ENCODE results near the gene AMN.
"Not testable (repeated sequence)": the region's sequence is repeated elsewhere in the genome, so short reads cannot be mapped to it uniquely, and the experiment has no call there.

AMN gene

DNA sequence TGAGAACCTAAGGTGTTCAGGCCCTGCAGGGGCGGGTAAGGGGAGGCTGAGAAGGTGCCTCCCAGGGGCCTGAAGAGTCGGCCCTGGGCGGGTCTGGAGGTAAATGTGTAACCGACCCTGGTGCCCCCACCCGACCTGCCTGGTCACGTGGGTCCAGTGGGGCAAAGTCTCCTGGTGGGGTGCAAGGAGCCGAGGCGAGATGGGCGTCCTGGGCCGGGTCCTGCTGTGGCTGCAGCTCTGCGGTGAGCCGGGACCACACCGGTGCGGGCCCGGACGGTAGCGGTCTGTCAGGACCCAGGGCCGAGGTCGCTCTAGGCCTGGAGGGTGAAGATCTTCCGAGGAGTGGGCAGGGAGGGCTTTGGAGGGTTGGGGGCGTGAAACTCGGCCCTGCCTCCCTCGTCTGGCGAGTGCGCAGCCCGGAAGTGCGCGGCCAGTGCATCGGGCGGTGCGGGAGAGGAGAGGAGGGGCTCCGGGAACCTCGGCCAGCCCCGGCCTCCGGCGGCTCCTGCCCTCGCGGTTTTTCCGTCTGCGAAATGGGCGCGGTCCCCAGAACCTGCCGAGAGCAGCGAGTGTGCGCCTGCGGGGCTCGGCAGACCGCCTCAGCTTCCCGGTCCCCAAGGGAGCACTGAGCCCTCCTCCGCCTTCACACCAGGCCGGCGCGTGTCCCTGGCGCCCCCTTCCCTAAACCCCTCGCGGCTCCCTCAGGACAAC lies at the start of gene AMN:
Gene AMN, plus strand, starts transcription at position 174 of the 711 bp plus-strand sequence. Its CDS starts 26 bp downstream, at position 200.
- H3K27me3 ChIP-seq (ENCODE audit: low read depth) = no peaks in the 10 kb centered on the region

DNA sequence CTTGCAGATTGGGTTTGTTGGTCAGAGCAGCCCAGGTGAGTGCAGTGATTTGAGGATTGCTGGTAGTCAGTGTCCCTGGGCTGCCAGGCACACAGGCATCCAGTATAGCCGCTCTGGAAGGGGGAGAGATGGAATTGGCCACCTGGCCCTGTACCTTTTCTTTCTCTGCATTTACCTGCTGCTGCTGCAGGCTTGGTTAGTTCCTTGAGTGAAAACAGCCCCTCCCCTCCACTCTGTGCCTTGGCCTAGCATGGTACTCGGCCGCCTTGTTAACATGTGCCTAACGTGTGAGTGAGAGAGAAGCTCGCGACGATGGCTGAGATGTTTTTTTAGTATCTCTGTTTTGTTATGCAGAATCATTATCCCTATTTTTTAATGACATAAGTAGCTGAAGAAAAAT lies 49.3 kb upstream of the AMN start:
- in situ Hi-C loops (cut with MboI; ENCODE audit: low sequenced_read_pairs) = no loop called here

More for the DNA sequence above, at the start of gene AMN:
- in situ Hi-C loops (cut with MboI; ENCODE audit: low sequenced_read_pairs) = no loop called here
- no peaks in the 10 kb centered on the region for H3K9me3 ChIP-seq
- no peak within 1 kb of the TSS for H3K4me3 ChIP-seq
- DNase-seq (ENCODE audit: low spot score in 2 of 2) = no peak
- no peaks in the 10 kb centered on the region for H3K4me1 ChIP-seq
- no peaks in the 10 kb centered on the region for H3K36me3 ChIP-seq (replicated peaks)

DNA sequence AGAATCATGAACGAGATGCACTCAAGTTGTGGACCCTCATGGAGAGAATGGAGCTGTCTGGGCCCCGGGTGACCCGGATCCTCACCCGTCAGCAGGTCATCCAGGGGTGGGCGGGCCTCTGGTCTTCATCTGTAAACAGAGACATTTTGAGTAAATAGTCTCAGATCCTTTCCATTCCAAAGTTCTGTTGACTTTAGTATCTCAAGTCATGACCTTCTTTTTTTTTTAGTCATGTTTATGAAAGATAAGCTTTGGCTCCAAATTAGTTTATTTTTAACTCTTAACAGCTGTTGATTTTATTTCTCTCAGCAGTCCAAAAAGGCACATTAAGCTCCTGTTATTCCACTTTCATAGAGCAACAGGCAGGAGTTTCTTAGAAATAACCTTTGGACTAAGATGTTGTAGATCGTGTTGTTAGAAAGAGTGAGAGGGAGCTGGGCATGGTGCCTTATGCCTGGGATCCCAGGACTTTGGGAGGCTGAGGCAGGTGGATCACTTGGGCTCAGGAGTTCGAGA lies 48.9 kb upstream of the AMN start:
- no peak for DNase-seq (ENCODE audit: low spot score in 2 of 2)

More for the DNA sequence above, 49.3 kb upstream of the AMN start:
- no peaks in the 10 kb centered on the region for H3K27me3 ChIP-seq (ENCODE audit: low read depth)
- no peaks in the 10 kb centered on the region for H3K9me3 ChIP-seq
- DNase-seq (ENCODE audit: low spot score in 2 of 2) = no peak
- no peak overlapping the region for H3K4me3 ChIP-seq
- peaks cover 32% of the 10 kb centered on the region for H3K36me3 ChIP-seq (replicated peaks)
- no peaks in the 10 kb centered on the region for H3K4me1 ChIP-seq

DNA sequence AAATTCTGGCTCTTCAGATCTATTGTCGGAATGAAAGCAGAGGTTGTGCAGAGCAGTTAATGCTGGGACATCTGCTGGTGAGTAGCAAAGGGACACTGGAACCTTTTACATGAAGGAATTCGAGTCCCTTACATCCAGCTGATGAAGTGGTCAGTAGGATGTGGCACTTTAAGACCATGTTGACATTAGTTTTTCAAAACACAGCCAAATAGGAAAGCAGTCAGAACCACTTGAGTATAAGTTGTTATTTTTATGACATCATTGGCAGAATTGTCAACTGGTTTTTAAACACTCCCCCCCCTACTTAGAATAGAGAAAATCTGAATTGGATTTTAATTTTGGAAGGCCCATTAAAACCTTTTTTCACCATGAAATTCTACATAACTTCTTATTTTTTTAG lies 46.8 kb upstream of the AMN start:
- no peak for DNase-seq (ENCODE audit: low spot score in 2 of 2)

More for the DNA sequence above, 48.9 kb upstream of the AMN start:
- in situ Hi-C loops (cut with MboI; ENCODE audit: low sequenced_read_pairs) = no loop called here
- peaks cover 32% of the 10 kb centered on the region for H3K36me3 ChIP-seq (replicated peaks)
- no peaks in the 10 kb centered on the region for H3K4me1 ChIP-seq
- H3K9me3 ChIP-seq = no peaks in the 10 kb centered on the region
- no peak overlapping the region for H3K4me3 ChIP-seq
- H3K27me3 ChIP-seq (ENCODE audit: low read depth) = no peaks in the 10 kb centered on the region

DNA sequence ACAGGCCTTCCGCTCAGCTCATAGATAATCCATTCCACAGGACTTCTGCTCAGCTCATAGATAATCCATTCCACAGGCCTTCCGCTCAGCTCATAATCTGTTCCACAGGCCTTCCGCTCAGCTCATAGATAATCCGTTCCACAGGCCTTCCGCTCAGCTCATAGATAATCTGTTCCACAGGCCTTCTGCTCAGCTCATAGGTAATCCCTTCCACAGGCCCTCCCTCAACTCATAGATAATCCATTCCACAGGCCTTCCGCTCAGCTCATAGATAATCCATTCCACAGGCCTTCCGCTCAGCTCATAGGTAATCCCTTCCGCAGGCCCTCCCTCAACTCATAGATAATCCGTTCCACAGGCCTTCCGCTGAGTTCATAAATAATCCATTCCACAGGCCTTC lies 45.0 kb upstream of the AMN start:
- H3K27me3 ChIP-seq (ENCODE audit: low read depth); in situ Hi-C loops (cut with MboI; ENCODE audit: low sequenced_read_pairs); H3K4me3 ChIP-seq; H3K9me3 ChIP-seq; H3K4me1 ChIP-seq; DNase-seq (ENCODE audit: low spot score in 2 of 2): not testable (repeated sequence)
- H3K36me3 ChIP-seq (replicated peaks) = peaks cover 30% of the 10 kb centered on the region

More for the DNA sequence above, 46.8 kb upstream of the AMN start:
- H3K36me3 ChIP-seq (replicated peaks) = peaks cover 41% of the 10 kb centered on the region
- H3K9me3 ChIP-seq = no peaks in the 10 kb centered on the region
- H3K4me3 ChIP-seq = no peak overlapping the region
- no peaks in the 10 kb centered on the region for H3K4me1 ChIP-seq
- in situ Hi-C loops (cut with MboI; ENCODE audit: low sequenced_read_pairs) = no loop called here
- no peaks in the 10 kb centered on the region for H3K27me3 ChIP-seq (ENCODE audit: low read depth)

DNA sequence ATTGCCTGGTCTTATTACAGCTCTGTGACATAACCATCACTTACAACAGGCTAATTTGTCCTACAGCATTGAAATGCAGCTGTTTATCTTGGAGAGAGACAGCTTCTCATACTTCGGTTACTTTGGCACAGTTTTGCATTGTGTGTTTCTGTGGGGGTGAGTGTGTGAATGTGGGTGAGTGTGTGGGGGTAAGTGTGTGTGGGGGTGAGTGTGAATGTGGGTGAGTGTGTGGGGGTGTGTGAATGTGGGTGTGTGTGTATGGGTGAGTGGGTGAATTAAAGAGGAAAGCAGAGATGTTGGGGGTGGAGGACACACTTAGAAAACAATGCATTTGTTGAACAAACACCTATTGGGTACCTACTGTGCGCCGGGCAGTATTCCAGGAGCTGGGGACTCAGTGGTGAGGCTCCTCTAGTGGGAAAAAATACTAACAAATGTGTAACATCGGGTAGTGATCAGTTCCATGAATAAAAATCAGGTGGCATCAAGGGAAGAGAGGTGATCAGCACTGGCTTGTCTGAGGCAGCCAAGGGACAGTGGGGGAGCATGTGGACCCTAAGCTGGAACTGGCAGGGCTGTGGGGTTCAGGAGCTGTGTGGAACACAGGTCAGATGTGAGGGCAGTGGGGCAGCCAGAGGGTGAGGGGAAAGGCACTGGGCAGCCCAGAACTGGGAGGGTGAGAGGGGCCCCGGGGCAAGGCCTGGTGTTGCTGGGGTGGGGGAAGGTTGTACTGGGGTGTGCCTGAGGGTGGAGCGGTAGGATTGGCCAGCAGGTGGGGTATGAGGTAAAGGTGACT lies 44.1 kb upstream of the AMN start:
- in situ Hi-C loops (cut with MboI; ENCODE audit: low sequenced_read_pairs) = no loop called here
- H3K27me3 ChIP-seq (ENCODE audit: low read depth) = no peaks in the 10 kb centered on the region
- no peak for DNase-seq (ENCODE audit: low spot score in 2 of 2)

DNA sequence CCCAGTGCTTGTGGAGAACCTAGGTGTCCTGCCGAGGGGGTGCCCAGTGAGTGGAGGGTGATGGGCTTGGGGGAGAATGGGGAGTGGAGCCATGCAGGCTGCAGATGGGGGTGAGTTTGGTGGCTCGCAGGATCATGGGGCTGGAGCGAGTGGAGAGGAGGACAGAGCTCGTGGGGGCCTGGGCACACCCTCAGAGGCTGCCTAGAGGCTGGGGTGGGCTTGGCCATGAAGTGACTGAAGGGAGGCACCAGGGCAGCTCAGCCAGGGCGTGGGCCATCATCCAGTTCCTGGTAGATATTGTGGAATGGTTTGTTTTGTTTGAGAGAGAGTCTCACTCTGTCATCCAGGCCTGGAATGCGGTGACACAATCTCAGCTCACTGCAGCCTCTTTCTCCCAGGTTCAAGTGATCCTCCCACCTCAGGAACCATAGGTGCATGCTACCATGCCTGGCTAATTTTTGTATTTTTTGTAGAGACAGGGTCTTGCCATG lies 43.4 kb upstream of the AMN start:
- no peaks in the 10 kb centered on the region for H3K27me3 ChIP-seq (ENCODE audit: low read depth)
- H3K4me3 ChIP-seq = no peak overlapping the region
- in situ Hi-C loops (cut with MboI; ENCODE audit: low sequenced_read_pairs) = no loop called here
- DNase-seq (ENCODE audit: low spot score in 2 of 2) = no peak
- no peaks in the 10 kb centered on the region for H3K9me3 ChIP-seq
- peaks cover 19% of the 10 kb centered on the region for H3K36me3 ChIP-seq (replicated peaks)
- H3K4me1 ChIP-seq = no peaks in the 10 kb centered on the region

More for the DNA sequence above, 44.1 kb upstream of the AMN start:
- peaks cover 23% of the 10 kb centered on the region for H3K36me3 ChIP-seq (replicated peaks)
- no peak overlapping the region for H3K4me3 ChIP-seq
- H3K4me1 ChIP-seq = no peaks in the 10 kb centered on the region
- no peaks in the 10 kb centered on the region for H3K9me3 ChIP-seq

DNA sequence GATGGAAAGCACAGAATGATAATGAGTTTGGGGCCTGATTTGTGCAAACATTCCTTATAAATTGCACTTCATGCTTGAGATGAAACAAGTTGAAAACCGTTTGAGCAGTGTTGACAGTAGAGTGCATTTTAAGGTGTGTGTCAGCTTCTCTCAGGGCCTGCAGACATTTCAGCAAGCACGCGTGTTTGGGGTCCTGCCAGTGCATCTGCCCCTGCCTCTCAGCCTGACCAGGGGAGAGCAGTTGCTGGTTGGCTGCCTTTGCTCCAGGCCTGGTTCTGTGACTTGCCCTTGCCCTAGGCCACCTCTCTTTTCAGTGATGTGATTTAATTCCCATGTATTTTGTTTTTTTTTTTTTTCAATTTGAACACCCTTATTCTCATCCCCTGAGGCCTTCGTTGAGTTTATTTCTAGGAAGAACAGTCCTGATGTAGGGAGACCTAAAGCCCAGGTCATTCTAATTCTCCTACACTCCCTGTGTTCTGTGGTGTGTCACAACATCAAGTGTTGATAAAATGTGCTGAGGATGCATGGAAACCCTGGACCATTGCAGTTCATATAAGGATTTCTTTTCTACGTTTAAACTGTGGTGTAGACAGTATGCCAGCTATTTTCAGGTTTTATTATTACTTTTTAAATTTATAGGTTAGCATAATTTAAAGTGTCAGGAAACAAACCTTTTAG lies 40.1 kb upstream of the AMN start:
- Histone ChIP-seq H3K27me3 (ENCODE audit: low read depth) (no peaks in the 10 kb centered on the region), H3K36me3 (replicated peaks) (peaks cover 28% of the 10 kb centered on the region), H3K4me1 (no peaks in the 10 kb centered on the region), H3K4me3 (no peak overlapping the region), H3K9me3 (no peaks in the 10 kb centered on the region)
- DNase-seq (ENCODE audit: low spot score in 2 of 2) = no peak
- in situ Hi-C loops (cut with MboI; ENCODE audit: low sequenced_read_pairs) = no loop called here

DNA sequence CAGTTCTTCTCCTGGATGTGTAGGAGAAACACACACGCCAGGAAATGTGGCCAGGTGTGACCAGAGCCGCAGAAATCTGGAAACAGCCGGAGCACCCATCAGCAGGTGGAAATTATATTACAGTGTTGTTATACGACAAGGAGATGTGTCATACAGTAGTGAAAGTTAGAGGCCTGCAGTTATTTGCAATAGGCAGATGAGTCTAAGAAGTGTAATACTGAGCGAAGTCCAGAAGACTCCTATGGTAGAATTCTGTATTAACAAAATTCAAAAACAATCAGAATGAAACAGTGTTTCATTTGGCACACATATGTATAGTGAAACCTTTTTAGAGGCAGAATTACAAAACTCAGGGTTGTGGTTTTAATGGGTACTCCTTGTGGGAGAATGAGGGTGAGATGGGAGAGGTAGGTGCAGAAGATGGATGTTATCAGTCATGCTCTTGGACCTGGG lies 39.3 kb upstream of the AMN start:
- peaks cover 33% of the 10 kb centered on the region for H3K36me3 ChIP-seq (replicated peaks)
- in situ Hi-C loops (cut with MboI; ENCODE audit: low sequenced_read_pairs) = no loop called here
- no peak overlapping the region for H3K4me3 ChIP-seq
- H3K27me3 ChIP-seq (ENCODE audit: low read depth) = no peaks in the 10 kb centered on the region
- no peaks in the 10 kb centered on the region for H3K9me3 ChIP-seq
- no peak for DNase-seq (ENCODE audit: low spot score in 2 of 2)
- H3K4me1 ChIP-seq = no peaks in the 10 kb centered on the region

DNA sequence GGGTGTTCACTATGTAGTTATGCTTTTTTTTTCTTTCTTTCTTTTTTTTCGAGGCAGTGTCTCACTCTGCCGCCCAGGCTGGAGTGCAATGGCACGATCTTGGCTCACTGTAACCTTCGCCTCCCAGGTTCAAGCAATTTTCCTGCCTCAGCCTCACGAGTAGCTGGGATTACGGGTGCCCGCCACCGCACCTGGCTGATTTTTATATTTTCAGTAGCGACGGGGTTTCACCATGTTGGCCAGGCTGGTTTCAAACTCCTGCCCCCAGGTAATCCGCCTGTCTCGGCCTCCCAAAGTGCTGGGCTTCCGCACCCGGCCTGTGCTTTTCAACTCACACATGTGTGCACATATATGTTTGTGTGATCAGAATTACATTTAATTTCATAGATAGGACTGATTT lies 38.9 kb upstream of the AMN start:
- DNase-seq (ENCODE audit: low spot score in 2 of 2) = no peak
- in situ Hi-C loops (cut with MboI; ENCODE audit: low sequenced_read_pairs) = no loop called here
- no peak overlapping the region for H3K4me3 ChIP-seq
- no peaks in the 10 kb centered on the region for H3K9me3 ChIP-seq
- no peaks in the 10 kb centered on the region for H3K4me1 ChIP-seq
- peaks cover 34% of the 10 kb centered on the region for H3K36me3 ChIP-seq (replicated peaks)
- no peaks in the 10 kb centered on the region for H3K27me3 ChIP-seq (ENCODE audit: low read depth)

DNA sequence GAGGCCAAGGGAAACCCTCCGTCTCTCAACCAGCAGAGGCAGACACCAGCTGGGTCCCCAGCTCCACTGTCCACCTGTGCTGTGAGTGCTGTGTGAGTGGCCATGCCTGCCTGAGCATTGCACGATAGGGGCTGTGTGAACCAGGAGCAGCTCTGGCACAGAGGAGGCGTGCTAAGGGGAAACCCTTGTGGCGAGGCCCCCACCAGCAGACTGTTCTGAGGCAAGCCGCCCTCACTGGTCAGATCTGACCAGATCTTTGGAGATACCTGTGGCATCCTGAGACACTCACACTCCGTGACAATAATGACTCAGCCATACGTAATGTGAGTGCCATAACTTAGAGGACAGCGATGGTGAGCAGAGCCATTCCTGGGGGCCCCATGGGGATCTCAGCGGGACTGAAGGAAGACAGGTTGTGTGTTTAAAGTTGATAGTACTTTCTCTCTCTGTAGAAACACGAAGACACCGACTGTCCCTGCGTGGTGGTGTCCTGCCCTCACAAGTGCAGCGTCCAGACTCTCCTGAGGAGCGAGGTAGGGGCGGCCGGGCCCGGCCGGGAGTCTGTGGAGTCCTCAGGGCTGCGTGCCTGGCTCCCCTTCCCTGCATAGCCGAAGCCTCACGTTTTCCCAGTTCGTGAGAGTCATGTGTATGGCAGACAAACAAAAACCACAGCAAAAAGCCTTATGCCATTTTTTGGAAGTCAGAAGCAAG lies 36.6 kb upstream of the AMN start:
- Histone ChIP-seq H3K4me1 (no peaks in the 10 kb centered on the region), H3K4me3 (no peak overlapping the region), H3K36me3 (replicated peaks) (peaks cover 39% of the 10 kb centered on the region), H3K27me3 (ENCODE audit: low read depth) (no peaks in the 10 kb centered on the region), H3K9me3 (no peaks in the 10 kb centered on the region)
- DNase-seq (ENCODE audit: low spot score in 2 of 2) = no peak
- in situ Hi-C loops (cut with MboI; ENCODE audit: low sequenced_read_pairs) = no loop called here

DNA sequence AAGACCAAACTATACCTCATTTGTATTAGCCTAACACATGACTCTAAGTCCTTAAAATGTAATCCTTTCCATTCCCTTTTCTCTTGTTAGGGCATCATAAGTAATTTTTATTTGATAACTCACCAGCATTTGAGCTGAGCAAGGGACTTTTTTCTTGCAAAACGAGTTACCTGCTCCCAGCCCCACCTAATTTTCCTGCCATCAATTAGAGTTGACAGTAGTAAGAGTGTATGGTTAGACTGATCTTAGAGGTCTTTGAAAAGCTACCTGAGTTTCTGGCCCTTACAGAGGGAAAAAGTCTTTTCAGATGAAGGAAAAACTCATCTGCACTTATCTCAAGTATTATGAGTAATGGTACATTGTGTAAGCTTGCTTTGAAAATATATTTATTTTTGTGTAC lies 33.7 kb upstream of the AMN start:
- in situ Hi-C loops (cut with MboI; ENCODE audit: low sequenced_read_pairs) = no loop called here
- Histone ChIP-seq H3K4me1 (no peaks in the 10 kb centered on the region), H3K9me3 (no peaks in the 10 kb centered on the region), H3K27me3 (ENCODE audit: low read depth) (no peaks in the 10 kb centered on the region), H3K36me3 (replicated peaks) (peaks cover 42% of the 10 kb centered on the region), H3K4me3 (no peak overlapping the region)
- no peak for DNase-seq (ENCODE audit: low spot score in 2 of 2)

DNA sequence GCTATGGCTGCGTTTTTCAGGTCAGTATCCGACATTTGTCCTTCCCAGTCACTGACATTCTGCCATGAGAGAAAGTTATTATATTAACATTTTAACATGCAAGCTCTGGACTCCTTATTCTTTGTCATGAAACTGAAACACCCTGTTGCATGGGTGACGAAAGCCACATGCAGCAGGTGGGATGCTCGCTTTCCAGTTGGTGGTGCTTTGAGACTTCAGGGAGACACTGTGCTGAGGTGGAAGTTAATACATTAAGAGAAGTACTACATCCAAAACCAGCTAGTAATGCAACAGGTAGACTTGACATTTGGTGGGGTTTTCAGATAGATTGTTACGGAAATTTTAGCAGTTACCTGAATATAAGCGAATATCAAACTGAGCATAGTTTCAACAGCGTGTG lies 32.8 kb upstream of the AMN start:
- Histone ChIP-seq H3K9me3 (no peaks in the 10 kb centered on the region), H3K27me3 (ENCODE audit: low read depth) (no peaks in the 10 kb centered on the region), H3K4me3 (no peak overlapping the region), H3K36me3 (replicated peaks) (peaks cover 45% of the 10 kb centered on the region), H3K4me1 (no peaks in the 10 kb centered on the region)
- DNase-seq (ENCODE audit: low spot score in 2 of 2) = no peak
- in situ Hi-C loops (cut with MboI; ENCODE audit: low sequenced_read_pairs) = no loop called here

Data from HAP-1 (cell line).